Prostate gland (tissue), 2 donors: Measurements from ENCODE around the gene SEMA6A. TPM values are rescaled to one million over a fixed set of nuclear protein-coding genes. Genes with fewer than 3 reads are reported as not detected.

Experiments used
- DNase-seq: peaks from one replicate; pipeline ENCODE4 v3.0.0-alpha.2; 2019; ENCODE audit warnings: low spot score
- H3K27ac ChIP-seq, 2 donors: fragments of 200-600 bp; sonication (generic); 2 replicates each; pipeline ENCODE4 v1.5.1; 2017 to 2019
- H3K27me3 ChIP-seq: fragments of 200-600 bp; sonication (generic); replicated peaks from 2 replicates; pipeline ENCODE4 v1.5.1; 2019; ENCODE audit not compliant: insufficient read depth
- H3K36me3 ChIP-seq, 2 donors: fragments of 200-600 bp; sonication (generic); 1 replicate in 1 of 2; 2 replicates in 1 of 2; pipeline versions ENCODE4 v1.5.1 to v1.8.1; 2017 to 2019
- H3K4me1 ChIP-seq: fragments of 200-600 bp; sonication (generic); replicated peaks from 2 replicates; pipeline ENCODE4 v1.5.1; 2019
- H3K4me3 ChIP-seq, 2 donors: fragments of 200-600 bp; sonication (generic); 2 replicates each; pipeline ENCODE4 v1.5.1; 2017 to 2019
- H3K9me3 ChIP-seq: fragments of 200-600 bp; sonication (generic); 2 replicates; pipeline ENCODE4 v1.5.1; 2017
- CTCF ChIP-seq, 4 experiments: fragments of 200-600 bp in 2 of 4; fragments of 450-650 bp in 2 of 4; sonication (generic) in 2 of 4; IDR thresholded peaks; 1 replicate in 3 of 4; 2 replicates in 1 of 4; pipeline ENCODE4 v1.5.1; 2016 to 2019; ENCODE audit warnings: antibody characterized with exemption in 4 of 4, mild to moderate bottlenecking in 2 of 4, moderate library complexity in 2 of 4
- POLR2A ChIP-seq: fragments of 450-650 bp; IDR thresholded peaks from one replicate; pipeline ENCODE4 v1.6.1; 2016; ENCODE audit warnings: antibody characterized with exemption, mild to moderate bottlenecking
- POLR2AphosphoS5 ChIP-seq: sonication (generic); formaldehyde crosslinking; IDR thresholded peaks from one replicate; pipeline ENCODE4 v1.6.1; 2017; ENCODE audit warnings: antibody characterized with exemption
- WGBS: methylation state at CpG from one replicate; pipeline ENCODE4 v1.1.5; 2018; 5-methylcytosine and 5-hydroxymethylcytosine counted together
- intact Hi-C: fragments of 100-400 bp; cut with DNase I; formaldehyde crosslinking; loops from one replicate; pipeline ENCODE4 v1.14.2; 2022
- total RNA-seq, 2 donors: library from RNA; depleted of rRNA; stranded (reverse); fragments of >200 nt; gene quantifications; one replicate each; pipeline ENCODE4 v1.1.0, GENCODE V29; 2016

Gene SEMA6A
- total RNA-seq, 2 donors from 2014 or later: 12.8 to 57.1 TPM

GRCh38 chr5:116420540-116420939, 154.1 kb downstream of the SEMA6A start:
- H3K4me1 ChIP-seq: peaks cover 4% of the 10 kb centered on the region
- H3K9me3 ChIP-seq: no peaks in the 10 kb centered on the region
- H3K36me3 ChIP-seq: no peaks in the 10 kb centered on the region
- TF ChIP-seq CTCF (IDR thresholded peaks at IDR 0.05) (no peak), POLR2AphosphoS5 (no peak), POLR2A (no peak)
- DNase-seq: no peak
- 80% methylated on average over 4 of the region's 4 CpGs for WGBS
- H3K4me3 ChIP-seq: no peak overlapping the region
- intact Hi-C loops: no loop called here
- H3K27me3 ChIP-seq: no peaks in the 10 kb centered on the region
- H3K27ac ChIP-seq: no peak overlapping the region

- no peaks in the 10 kb centered on the region for H3K27me3 ChIP-seq
- TF ChIP-seq CTCF (IDR thresholded peaks at IDR 0.05): no peak
- TF ChIP-seq POLR2A: no peak
- no peak for TF ChIP-seq POLR2AphosphoS5
- 89% methylated on average over 1 of the region's 1 CpG for WGBS
- no peaks in the 10 kb centered on the region for H3K36me3 ChIP-seq
- DNase-seq: no peak
- peaks cover 2% of the 10 kb centered on the region for H3K4me1 ChIP-seq
- intact Hi-C loops: no loop called here
- H3K9me3 ChIP-seq: no peaks in the 10 kb centered on the region
- no peak overlapping the region for H3K27ac ChIP-seq
- no peak overlapping the region for H3K4me3 ChIP-seq
These were observed 155.4 kb downstream of the SEMA6A start for GRCh38 chr5:116419258-116419657.

DNA sequence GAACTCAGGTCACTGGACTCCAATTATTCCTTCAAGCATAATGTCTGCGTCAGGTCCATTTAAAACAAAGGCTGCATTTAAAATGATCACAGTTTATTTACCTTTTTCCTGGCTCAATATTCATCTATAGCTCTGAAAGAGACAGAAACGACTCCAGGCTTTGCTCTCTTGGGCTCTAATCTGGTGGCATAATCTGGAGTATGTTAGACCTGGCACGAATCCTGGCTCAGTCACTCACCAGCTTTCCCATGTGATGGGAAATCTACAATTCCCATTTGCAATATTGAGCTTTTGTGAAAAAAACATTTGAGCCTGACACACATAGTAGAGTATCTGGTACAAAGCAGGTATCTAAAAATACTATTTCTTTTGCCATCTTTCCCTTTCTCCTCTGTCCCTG, 155.8 kb downstream of the SEMA6A start:
- Histone ChIP-seq H3K9me3 (no peaks in the 10 kb centered on the region), H3K4me3 (no peak overlapping the region), H3K27me3 (no peaks in the 10 kb centered on the region), H3K4me1 (no peaks in the 10 kb centered on the region), H3K36me3 (no peaks in the 10 kb centered on the region), H3K27ac (no peak overlapping the region)
- no peak for DNase-seq
- no peak for TF ChIP-seq CTCF (IDR thresholded peaks at IDR 0.05)
- intact Hi-C loops: no loop called here
- WGBS: 83% methylated on average over 3 of the region's 3 CpGs

- intact Hi-C loops: no loop called here
- Histone ChIP-seq H3K27me3 (no peaks in the 10 kb centered on the region), H3K4me1 (no peaks in the 10 kb centered on the region), H3K9me3 (no peaks in the 10 kb centered on the region), H3K27ac (no peak overlapping the region), H3K4me3 (no peak overlapping the region), H3K36me3 (no peaks in the 10 kb centered on the region)
- 89% methylated on average over 2 of the region's 2 CpGs for WGBS
- TF ChIP-seq CTCF (IDR thresholded peaks at IDR 0.05) (no peak), POLR2AphosphoS5 (no peak), POLR2A (no peak)
- DNase-seq: no peak
These were observed 156.6 kb downstream of the SEMA6A start for GRCh38 chr5:116418016-116418415.

DNA sequence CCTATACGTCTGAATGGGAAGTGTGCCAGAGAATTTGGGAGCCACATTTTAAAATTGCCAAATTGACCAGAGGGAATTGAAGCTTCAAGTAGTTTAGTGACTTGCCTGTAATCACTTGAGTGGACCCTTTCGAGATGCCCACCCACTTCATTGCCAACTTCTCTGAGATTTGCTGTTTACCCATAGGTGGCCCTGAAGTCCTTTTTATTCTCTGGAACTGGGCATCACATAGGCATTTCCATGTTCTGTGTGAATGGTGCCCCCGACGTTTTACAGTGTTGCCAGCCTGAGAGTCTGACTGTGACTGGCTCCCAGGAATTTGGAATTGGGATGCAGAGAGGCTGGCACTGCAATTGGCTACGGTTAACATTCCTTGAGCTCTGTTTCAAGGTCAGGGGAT, 158.6 kb downstream of the SEMA6A start:
- H3K36me3 ChIP-seq: no peaks in the 10 kb centered on the region
- H3K9me3 ChIP-seq: no peaks in the 10 kb centered on the region
- no peak overlapping the region for H3K27ac ChIP-seq
- TF ChIP-seq POLR2AphosphoS5 (no peak), POLR2A (no peak), CTCF (IDR thresholded peaks at IDR 0.05) (no peak)
- H3K4me1 ChIP-seq: no peaks in the 10 kb centered on the region
- no peaks in the 10 kb centered on the region for H3K27me3 ChIP-seq
- H3K4me3 ChIP-seq: no peak overlapping the region
- intact Hi-C loops: no loop called here
- DNase-seq: no peak
- 80% methylated on average over 5 of the region's 5 CpGs for WGBS
